Adrenal gland (tissue), 5 donors: ENCODE measurements around the gene OR6S1.

Source experiments
- POLR2A ChIP-seq, 2 donors: fragments of 450-650 bp; IDR thresholded peaks; one replicate each; pipeline ENCODE4 v1.6.1; 2017; ENCODE audit warnings: antibody characterized with exemption in 2 of 2, mild to moderate bottlenecking in 2 of 2, moderate library complexity in 1 of 2
- TF ChIP-seq, protein P1 (sequence below), 6 experiments: fragments of 450-650 bp in 4 of 6; fragments of 200-600 bp in 2 of 6; sonication (generic) in 1 of 6; IDR thresholded peaks; 1 replicate in 5 of 6; 2 replicates in 1 of 6; pipeline versions ENCODE4 v1.5.1 to v1.8.0; 2016 to 2021; ENCODE audit warnings: antibody characterized with exemption in 6 of 6, mild to moderate bottlenecking in 2 of 6, moderate library complexity in 1 of 6
- donor health status: DM: no; HTN: no; CAD: no.

DNA sequence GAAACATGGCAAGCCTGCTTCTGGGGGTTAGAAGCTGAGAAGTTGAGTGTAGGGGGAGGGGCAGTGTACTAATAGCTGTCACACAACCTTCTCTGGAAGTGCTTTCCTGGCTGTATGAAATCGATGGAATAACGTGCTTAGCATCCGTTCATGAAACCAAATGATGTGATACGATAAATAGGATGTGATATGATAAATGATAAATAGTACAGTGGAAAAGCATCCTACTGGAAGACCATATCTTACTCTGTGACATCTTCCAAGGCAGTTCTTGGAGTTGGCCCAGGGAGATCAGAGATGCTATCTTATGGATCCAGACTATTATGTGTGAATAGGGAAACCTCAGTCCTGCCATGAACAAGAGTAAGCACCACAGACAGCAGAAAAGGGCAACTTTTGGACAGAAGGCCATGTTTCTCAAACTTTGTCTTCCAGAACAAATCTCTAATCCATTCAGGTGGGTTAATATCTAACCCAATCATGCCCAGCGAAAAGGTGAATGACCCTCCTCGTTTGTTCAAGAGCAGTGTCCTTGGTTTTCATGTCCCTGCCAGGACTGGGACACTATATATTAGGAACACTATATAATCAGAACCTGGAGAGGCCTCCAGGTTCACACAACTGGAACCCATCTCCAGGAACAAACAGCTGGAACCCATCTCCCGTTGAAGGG is 46.8 kb upstream of the OR6S1 start, which contains the start of gene ANG:
- TF ChIP-seq, protein P1, sequence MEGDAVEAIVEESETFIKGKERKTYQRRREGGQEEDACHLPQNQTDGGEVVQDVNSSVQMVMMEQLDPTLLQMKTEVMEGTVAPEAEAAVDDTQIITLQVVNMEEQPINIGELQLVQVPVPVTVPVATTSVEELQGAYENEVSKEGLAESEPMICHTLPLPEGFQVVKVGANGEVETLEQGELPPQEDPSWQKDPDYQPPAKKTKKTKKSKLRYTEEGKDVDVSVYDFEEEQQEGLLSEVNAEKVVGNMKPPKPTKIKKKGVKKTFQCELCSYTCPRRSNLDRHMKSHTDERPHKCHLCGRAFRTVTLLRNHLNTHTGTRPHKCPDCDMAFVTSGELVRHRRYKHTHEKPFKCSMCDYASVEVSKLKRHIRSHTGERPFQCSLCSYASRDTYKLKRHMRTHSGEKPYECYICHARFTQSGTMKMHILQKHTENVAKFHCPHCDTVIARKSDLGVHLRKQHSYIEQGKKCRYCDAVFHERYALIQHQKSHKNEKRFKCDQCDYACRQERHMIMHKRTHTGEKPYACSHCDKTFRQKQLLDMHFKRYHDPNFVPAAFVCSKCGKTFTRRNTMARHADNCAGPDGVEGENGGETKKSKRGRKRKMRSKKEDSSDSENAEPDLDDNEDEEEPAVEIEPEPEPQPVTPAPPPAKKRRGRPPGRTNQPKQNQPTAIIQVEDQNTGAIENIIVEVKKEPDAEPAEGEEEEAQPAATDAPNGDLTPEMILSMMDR (IDR thresholded peaks at IDR 0.05) = no peak
- TF ChIP-seq POLR2A (IDR thresholded peaks at IDR 0.05) = no peak
